ENCODE data around the gene HYAL3. TPM values are rescaled to one million over a fixed set of nuclear protein-coding genes. Genes with fewer than 3 reads are reported as not detected.
A peak's percentile ranks its signal among the peaks of the same experiment; 100 is the strongest.

HYAL3 gene
- total and polyA plus RNA-seq, 2 of the 13 experiments (the other 11 are each of a cell fraction or from before 2014, with no cell fraction given): 5.5 to 10.4 TPM

DNA sequence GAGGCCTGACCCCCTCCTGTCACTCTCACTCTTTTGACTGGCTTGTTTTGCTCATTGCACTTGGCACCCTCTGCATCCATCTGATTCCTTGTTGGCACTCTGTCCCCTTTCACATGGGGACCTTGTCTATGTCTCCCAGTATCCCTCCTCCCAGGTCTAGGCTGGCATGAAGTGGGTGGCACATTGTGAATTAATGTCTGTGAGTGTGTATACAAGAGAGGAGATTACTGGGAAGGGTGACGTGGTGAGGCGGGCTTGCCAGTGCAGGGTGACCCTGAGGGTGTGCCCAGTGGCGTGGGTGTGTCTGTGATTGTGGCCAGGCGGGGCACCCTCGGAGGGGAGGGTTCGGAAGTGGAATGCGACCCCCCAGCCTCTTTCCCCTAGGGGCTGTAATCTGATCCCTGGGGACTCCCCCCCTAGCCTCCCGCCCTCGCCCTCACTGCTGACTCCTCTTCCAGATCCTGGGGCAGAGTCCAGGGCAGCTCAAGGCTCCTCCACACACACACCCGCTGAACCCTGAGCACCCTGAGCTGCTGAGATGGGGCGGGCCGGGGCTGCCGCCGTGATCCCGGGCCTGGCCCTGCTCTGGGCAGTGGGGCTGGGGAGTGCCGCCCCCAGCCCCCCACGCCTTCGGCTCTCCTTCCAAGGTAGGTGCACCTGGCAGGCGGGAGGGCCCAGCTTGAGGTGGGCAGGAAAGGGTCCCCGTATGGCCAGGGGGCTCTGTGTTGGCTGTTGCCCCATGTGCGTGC is 30.3 kb downstream of the HYAL3 start, which contains the start of gene SEMA3B (continued):
- no peak for TF ChIP-seq ZNF280D (CRISPR knock-in tag; IDR thresholded peaks at IDR 0.05)
- 0 out of 2 replicates have a peak, but pooled peaks have one; percentile 47 for TF ChIP-seq MAZ (IDR thresholded peaks at IDR 0.05; ENCODE audit: borderline replicate concordance, low read depth, low read length)
- TF ChIP-seq MAZ (CRISPR knock-in tag; IDR thresholded peaks at IDR 0.05; ENCODE audit: low read depth): peak; percentile 73
- TF ChIP-seq MIXL1 (CRISPR knock-in tag; IDR thresholded peaks at IDR 0.05): no peak
- no peak for TF ChIP-seq SMC3 (IDR thresholded peaks at IDR 0.05; ENCODE audit: low read length)
- TF ChIP-seq REL (CRISPR knock-in tag; conservative IDR thresholded peaks at IDR 0.05): no peak
- no peak; the same call in 1 of the 2 replicates for TF ChIP-seq ZNF543 (CRISPR knock-in tag; IDR thresholded peaks at IDR 0.05)
- TF ChIP-seq ZFP82 (CRISPR knock-in tag; IDR thresholded peaks at IDR 0.05; ENCODE audit: borderline replicate concordance): no peak
- TF ChIP-seq, protein P1, sequence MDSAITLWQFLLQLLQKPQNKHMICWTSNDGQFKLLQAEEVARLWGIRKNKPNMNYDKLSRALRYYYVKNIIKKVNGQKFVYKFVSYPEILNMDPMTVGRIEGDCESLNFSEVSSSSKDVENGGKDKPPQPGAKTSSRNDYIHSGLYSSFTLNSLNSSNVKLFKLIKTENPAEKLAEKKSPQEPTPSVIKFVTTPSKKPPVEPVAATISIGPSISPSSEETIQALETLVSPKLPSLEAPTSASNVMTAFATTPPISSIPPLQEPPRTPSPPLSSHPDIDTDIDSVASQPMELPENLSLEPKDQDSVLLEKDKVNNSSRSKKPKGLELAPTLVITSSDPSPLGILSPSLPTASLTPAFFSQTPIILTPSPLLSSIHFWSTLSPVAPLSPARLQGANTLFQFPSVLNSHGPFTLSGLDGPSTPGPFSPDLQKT (CRISPR knock-in tag; IDR thresholded peaks at IDR 0.05; ENCODE audit: borderline replicate concordance): no peak
- no peak for TF ChIP-seq HCFC1 (IDR thresholded peaks at IDR 0.05; ENCODE audit: low read depth, low read length)
- no peak for TF ChIP-seq NR2F1 (CRISPR knock-in tag; IDR thresholded peaks at IDR 0.05)
- no peak for TF ChIP-seq ZFAT (CRISPR knock-in tag; conservative IDR thresholded peaks at IDR 0.05)
- TF ChIP-seq CHD2 (IDR thresholded peaks at IDR 0.05; ENCODE audit: low read depth, low read length): no peak
- TF ChIP-seq CREB1 (IDR thresholded peaks at IDR 0.05): peak; percentile 45; the same call in 1 of the 2 replicates
- TF ChIP-seq CREB1 (CRISPR knock-in tag; IDR thresholded peaks at IDR 0.05): no peak
- no peak for TF ChIP-seq DMTF1 (CRISPR knock-in tag; IDR thresholded peaks at IDR 0.05)
- TF ChIP-seq SNAI1 (CRISPR knock-in tag; IDR thresholded peaks at IDR 0.05; ENCODE audit: borderline replicate concordance): no peak
- TF ChIP-seq, protein P2, sequence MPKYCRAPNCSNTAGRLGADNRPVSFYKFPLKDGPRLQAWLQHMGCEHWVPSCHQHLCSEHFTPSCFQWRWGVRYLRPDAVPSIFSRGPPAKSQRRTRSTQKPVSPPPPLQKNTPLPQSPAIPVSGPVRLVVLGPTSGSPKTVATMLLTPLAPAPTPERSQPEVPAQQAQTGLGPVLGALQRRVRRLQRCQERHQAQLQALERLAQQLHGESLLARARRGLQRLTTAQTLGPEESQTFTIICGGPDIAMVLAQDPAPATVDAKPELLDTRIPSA (CRISPR knock-in tag; IDR thresholded peaks at IDR 0.05; ENCODE audit: borderline replicate concordance): no peak
- TF ChIP-seq CBX1 (IDR thresholded peaks at IDR 0.05; ENCODE audit: low read depth): no peak
- TF ChIP-seq PCBP1 (IDR thresholded peaks at IDR 0.05; ENCODE audit: borderline replicate concordance, low read depth, low read length): no peak
- no peak; the same call in 1 of the 2 replicates for TF ChIP-seq SALL1 (CRISPR knock-in tag; IDR thresholded peaks at IDR 0.05)
